RWPE1 (cell line): ENCODE measurements around the gene AKAP11.
A peak's percentile ranks its signal among the peaks of the same experiment; 100 is the strongest.

Source experiments
- CTCF ChIA-PET: fragments of 350-600 bp; sonication (Branson Sonifier 250); formaldehyde crosslinking; extraction: SDS; loops from one replicate; lab custom pipeline; 2021; lab: Yijun Ruan, JAX
- POLR2A ChIA-PET: fragments of 400-600 bp; formaldehyde crosslinking; extraction: SDS; loops from one replicate; lab custom pipeline; 2020; ENCODE audit warnings: antibody characterized with exemption; ENCODE audit not compliant: low non-redundant PET; lab: Yijun Ruan, JAX
- DNase-seq: peaks from one replicate; pipeline ENCODE4 v3.0.0; 2012; ENCODE audit warnings: low spot score
- H3K27ac ChIP-seq: fragments of 450-650 bp; 2 replicates; pipeline ENCODE4 v1.5.1; 2017
- TF ChIP-seq, protein P1 (sequence below): fragments of 450-650 bp; conservative IDR thresholded peaks from 2 replicates; pipeline ENCODE4 v1.5.1; 2017; ENCODE audit warnings: low read depth, mild to moderate bottlenecking

The AKAP11 gene

DNA sequence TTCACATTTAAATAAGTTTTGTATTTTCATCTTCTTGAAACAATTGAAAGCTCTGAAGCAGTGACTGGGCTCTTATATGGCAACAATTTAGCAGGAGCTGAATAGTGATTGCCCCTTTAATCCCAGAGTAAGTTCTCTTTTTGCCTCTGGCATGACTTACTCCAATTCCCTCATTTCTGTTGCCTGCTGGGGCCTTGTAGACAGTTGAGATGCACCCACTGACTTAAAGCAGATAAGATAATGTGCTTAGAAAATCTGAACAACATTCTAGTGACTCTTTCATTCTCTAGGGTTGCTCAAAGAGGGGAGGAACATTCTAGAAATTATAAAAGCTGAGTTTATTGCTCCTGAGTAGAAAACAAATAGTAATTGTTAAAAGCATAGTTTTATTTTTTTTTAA lies 52.8 kb downstream of the AKAP11 start:
- TF ChIP-seq, protein P1, sequence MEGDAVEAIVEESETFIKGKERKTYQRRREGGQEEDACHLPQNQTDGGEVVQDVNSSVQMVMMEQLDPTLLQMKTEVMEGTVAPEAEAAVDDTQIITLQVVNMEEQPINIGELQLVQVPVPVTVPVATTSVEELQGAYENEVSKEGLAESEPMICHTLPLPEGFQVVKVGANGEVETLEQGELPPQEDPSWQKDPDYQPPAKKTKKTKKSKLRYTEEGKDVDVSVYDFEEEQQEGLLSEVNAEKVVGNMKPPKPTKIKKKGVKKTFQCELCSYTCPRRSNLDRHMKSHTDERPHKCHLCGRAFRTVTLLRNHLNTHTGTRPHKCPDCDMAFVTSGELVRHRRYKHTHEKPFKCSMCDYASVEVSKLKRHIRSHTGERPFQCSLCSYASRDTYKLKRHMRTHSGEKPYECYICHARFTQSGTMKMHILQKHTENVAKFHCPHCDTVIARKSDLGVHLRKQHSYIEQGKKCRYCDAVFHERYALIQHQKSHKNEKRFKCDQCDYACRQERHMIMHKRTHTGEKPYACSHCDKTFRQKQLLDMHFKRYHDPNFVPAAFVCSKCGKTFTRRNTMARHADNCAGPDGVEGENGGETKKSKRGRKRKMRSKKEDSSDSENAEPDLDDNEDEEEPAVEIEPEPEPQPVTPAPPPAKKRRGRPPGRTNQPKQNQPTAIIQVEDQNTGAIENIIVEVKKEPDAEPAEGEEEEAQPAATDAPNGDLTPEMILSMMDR: no peak
- CTCF ChIA-PET: interaction anchor here (0.5 to 1.0 kb wide), 2 partner anchors 13 to 984 kb away, joined by 3 to 7 read pairs; no protein-coding TSS in a partner anchor
- no peak overlapping the region for H3K27ac ChIP-seq
- POLR2A ChIA-PET: no interaction called here
- no peak for DNase-seq

- CTCF ChIA-PET: no interaction called here
- H3K27ac ChIP-seq: no peak overlapping the region
- TF ChIP-seq, protein P1: no peak
- POLR2A ChIA-PET: no interaction called here
- no peak for DNase-seq
Measured at GRCh38 chr13:42327725-42328124, 55.8 kb downstream of the AKAP11 start.

- CTCF ChIA-PET: no interaction called here
- no peak for DNase-seq
- TF ChIP-seq, protein P1: no peak
- H3K27ac ChIP-seq: no peak overlapping the region
- POLR2A ChIA-PET: no interaction called here
Measured at GRCh38 chr13:42328672-42329071, 56.7 kb downstream of the AKAP11 start.

GRCh38 chr13:42329239-42329638 lies 57.3 kb downstream of the AKAP11 start:
- POLR2A ChIA-PET: no interaction called here
- H3K27ac ChIP-seq: no peak overlapping the region
- CTCF ChIA-PET: interaction anchor here (0.6 kb wide), 2 partner anchors 13 kb away, joined by 3 read pairs; no protein-coding TSS in a partner anchor
- no peak for DNase-seq
- TF ChIP-seq, protein P1: no peak

DNA sequence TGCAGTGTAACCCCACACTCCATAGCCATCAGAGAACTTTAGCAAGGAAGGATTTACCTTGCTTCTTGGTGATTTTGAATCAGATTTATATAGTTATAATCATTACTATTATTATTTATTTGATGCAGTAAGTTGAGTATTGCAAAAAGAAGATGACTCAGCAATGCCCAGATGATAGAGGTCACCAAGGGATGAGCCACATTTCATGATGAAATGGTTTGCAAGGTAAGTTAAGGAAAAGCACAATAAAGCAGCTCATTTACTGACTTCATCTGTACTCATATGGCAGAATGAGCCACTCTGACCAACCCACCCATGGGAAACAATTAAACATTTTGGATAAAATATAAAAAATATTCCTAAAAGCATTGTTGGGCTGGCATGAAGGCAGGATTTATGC lies 59.1 kb downstream of the AKAP11 start:
- ChIA-PET CTCF (no interaction called here), POLR2A (no interaction called here)
- DNase-seq: no peak
- H3K27ac ChIP-seq: no peak overlapping the region
- TF ChIP-seq, protein P1: no peak

DNA sequence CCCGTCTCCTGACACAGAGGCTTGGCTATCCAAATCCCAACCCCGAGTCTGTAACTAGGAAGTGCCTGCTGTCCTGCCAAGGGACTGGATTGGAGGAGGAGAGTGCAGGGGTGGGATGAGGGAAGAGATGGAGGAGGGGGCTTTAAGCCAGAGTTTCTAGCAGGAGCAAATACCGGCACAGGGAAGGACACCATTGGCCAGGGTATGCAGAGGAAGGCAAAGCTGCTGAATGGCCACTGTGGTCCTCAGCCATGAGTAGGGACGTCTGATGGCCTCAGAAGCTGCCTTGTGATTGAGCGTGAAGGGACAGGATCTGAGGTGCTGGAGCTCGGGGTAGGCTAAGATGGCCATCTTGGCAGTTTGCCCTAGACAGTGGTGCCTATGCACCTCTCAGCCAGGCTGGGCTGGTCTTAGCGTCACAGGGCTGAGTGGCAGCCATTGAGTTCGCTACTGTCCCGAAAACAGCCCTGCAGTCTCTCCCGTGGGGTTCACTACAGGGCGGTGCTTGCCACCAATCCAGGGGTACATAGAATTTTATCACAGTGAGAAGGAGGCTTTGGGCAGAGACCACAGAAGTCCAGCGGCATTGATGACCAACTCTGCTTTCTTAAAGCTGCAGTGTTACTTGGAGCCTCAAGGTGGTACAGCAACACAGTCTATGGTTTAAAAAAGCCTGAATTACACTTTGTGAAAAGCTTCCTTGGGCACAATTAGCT lies 61.8 kb downstream of the AKAP11 start:
- TF ChIP-seq, protein P1: peak; percentile 42
- no peak overlapping the region for H3K27ac ChIP-seq
- ChIA-PET CTCF (interaction anchor here (0.5 to 1.1 kb wide), 8 partner anchors 34 to 1359 kb away, joined by 3 to 4 read pairs (median 4); no protein-coding TSS in a partner anchor), POLR2A (no interaction called here)
- peak; percentile 40 for DNase-seq
